ENCODE measurements around the gene KHDRBS2.

- TF ChIP-seq CTCF (conservative IDR thresholded peaks at IDR 0.05; ENCODE audit: low read depth, low read length) = no peak
- no peak for TF ChIP-seq EZH2 (IDR thresholded peaks at IDR 0.05; ENCODE audit: borderline replicate concordance, low read depth, low read length, poor library complexity, severe bottlenecking)
Observed at GRCh38 chr6:62039605-62040004, 246.4 kb downstream of the KHDRBS2 start.
